Activated CD4-positive, CD25-positive, alpha-beta regulatory T cell (primary cell): ENCODE results near the gene HTATIP2.
"Not testable (repeated sequence)": the region's sequence is repeated elsewhere in the genome, so short reads cannot be mapped to it uniquely, and the experiment has no call there.

Experiments used
- DNase-seq, 4 experiments: peaks; one replicate each; lab custom pipeline; 2025; lab: John Stamatoyannopoulos, UW

The HTATIP2 gene

DNA sequence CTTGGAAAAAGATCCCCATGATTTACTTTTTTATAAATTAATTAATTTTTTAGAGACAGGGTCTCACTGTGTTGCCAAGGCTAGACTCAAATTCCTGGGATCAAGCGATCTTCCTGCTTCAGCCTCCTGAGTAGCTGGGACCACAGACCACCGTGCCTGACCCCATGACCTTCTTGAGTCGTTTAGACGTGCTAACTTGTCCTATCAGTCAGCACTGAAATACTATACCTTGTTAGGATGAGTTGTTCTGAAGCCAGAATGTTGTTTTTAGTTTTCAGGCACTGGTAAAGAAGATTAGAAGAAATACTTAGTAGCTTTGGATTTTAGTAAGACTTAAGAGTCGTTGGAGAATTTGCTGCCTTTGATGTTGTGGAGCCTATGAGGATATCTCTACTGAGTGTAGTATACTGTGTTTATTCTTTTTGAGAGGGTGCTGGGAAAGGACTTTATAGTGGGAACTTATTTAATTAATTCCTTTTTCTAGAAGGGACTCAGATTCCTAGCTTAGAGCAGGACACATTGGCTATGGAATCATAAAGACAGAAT is 8.6 kb downstream of the HTATIP2 start:
- DNase-seq = no peak

- no peak for DNase-seq
Observed at GRCh38 chr11:20373147-20373546, 9.6 kb downstream of the HTATIP2 start.

DNA sequence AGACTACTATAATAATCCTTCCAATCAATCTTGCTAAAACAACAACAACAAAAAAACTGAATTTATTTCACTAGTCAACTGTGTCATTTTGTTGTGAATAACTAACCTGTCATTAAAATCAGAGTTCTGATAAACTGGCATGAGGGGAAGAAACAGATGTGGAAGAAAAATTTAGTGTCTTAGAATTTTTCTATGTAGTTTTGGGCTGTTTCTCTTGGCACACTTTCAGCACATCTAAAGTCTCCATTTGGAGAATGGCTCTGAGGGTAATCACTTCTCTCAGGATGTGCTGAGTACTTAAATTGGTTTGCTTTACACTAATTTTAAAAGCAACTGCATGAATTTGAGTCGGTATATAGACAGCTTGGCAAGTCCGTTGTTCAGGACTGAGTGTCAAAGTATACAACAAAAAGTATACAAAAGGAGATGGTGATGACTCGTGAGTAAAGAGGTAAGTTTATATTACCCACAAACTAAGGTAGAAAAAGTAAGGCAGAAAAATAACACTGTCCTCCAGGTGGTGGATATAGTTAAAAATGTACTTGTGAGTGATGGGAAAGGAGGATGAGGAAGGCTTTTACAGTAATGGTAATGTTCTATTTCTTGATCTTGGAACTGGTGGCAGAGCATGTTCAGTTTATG is 10.2 kb downstream of the HTATIP2 start:
- no peak for DNase-seq

DNA sequence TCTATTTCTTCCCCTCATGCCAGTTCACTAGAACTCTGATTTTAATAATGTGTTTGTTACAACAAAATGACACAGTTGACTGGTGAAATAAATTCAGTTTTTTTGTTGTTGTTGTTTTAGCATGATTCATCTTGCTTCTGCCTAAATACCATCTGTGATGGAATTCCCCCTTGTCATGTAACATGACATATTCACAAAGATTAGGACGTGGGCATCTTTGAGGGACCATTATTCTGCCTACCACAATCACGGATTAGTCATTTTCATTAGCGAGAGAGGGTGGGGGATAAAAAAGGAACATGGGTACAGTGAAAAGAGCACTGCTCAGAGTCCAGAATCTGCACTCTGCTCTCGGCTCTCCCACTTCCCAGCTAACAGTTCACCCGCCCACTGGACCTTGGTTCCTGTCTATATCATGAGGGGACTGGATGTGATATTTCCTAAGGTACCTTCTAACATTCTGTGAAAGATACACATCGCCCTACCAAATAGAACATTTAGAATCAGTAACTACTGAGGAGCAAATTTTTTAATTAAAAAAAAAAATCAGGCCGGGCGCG is 11.3 kb downstream of the HTATIP2 start:
- DNase-seq = no peak

- no peak for DNase-seq
Observed at GRCh38 chr11:20376162-20376730, 12.7 kb downstream of the HTATIP2 start.

DNA sequence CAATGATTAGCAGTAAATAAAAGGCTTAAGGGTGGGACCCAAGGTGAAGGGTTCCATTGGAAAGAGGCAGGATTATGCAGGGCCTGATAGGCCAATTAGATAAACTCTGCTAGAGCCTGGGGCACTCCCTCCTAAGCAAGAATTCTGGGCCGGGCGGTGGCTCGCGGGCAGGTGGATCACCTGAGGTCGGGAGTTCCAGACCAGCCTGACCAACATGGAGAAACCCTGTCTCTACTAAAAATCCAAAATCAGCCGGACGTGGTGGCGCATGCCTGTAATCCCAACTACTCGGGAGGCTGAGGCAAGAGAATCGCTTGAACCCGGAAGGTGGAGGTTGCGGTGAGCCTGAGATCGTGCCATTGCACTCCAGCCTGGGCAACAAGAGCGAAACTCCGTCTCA is 22.5 kb downstream of the HTATIP2 start:
- not testable (repeated sequence) for DNase-seq

DNA sequence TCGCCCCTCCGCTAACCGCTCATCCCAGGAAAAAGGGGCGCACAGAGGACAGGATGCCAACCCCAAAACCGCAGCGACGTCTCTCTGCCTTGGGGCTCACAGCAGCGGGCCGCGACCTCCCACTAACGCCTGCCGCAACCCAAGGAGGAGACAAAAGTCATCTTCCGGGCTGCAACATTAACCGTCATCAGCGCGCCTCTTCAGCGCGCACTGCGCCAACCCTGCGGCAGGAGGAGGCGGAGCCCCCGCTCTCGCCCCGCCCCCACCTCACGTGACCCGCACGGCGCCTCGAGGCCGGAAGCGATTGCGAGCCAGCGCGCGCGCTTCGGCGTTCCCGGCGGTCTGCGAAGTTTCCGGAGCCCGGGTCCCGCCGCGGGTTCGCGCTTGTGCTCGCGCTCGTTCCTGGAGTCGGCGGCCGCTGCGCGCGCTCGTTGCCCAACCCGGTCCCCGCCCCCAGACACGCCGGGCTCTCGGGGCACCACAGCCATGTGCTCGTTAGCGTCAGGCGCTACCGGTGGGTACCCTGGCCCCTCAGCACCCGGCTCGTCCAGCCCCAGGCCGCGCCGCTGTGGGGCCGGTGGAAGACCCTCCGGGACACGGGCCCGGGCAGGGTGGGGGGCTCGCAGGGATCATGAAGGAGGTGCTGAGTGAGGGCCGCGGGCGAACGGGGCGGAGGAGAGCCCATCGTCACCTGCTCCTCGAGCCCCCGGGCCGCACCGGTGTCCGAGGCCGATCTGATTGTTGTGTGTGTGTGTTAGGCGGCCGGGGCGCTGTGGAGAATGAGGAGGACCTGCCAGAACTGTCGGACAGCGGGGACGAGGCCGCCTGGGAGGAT is 24.0 kb downstream of the HTATIP2 start, which contains the start of gene PRMT3:
Gene PRMT3, plus strand, starts transcription at position 456 of the 835 bp plus-strand sequence. Its CDS starts 31 bp downstream, at position 487.
- peak; percentile 96 to 98 (median 97) for DNase-seq

DNA sequence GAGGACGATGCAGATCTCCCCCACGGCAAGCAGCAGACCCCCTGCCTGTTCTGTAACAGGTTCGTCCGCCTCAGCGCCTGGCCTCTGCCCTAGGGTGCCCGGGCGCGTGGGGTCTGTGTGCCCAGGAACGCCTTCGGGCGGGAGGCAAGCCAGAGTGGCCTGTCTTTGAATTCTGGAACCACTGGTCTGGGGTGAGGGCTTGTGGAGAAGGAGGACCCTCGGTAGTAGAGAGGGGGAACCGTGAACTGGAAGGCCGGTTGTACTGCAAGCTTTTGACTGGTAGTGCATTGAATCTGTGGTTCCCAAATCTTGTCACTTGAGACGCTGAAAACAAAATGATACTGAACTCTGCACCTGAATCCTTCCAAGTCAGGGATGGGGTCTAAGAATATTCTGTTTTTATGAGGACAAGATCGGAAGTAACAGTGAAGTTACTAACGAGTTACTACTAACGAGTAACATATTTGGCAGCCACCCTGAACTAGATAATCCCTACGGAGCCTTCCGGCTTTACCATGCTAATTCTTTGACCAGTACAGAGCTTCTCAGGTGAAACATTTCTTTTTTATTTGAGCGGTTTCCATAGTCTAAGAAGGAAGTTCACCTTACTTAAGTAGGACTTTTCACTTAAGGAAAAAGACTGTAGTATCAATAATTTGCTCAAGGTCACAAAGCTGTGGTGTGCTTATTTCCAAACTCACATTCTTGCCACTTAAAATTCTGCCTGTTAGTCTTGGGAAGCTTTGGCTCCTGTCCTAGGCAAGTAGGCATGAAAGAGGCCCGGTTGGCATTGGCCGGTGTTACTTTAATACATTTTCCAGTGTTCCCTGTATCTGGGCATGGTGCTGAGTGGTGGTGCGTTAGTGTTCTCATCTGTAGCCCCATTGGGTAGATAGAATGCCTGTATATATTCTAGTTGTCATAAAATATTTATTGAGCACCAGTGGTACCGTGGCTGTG is 24.9 kb downstream of the HTATIP2 start:
- peak in 1 of 4 experiments; percentile 24 for DNase-seq

- DNase-seq = no peak
Observed at GRCh38 chr11:20397281-20397680, 33.8 kb downstream of the HTATIP2 start.

DNA sequence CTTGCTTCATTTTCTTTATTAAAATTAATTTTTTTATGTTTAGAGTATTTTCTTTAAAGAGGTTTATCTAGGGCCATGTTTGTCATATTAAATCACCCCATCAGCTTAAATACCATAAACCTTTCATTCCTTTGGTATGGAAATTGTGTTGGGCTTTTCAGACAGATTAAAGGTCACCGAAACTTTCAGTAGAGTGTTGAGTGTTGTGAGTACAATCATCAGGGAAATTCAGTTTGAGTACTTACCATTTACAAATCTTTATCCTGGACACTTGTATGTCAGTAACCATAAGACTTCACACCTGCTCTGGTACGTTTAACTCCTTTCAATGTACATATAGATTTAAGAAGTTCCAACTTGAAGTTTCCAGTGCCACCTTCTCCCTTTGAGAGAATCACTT is 36.0 kb downstream of the HTATIP2 start:
- no peak for DNase-seq

- DNase-seq = no peak
Observed at GRCh38 chr11:20403059-20403458, 39.5 kb downstream of the HTATIP2 start.

DNA sequence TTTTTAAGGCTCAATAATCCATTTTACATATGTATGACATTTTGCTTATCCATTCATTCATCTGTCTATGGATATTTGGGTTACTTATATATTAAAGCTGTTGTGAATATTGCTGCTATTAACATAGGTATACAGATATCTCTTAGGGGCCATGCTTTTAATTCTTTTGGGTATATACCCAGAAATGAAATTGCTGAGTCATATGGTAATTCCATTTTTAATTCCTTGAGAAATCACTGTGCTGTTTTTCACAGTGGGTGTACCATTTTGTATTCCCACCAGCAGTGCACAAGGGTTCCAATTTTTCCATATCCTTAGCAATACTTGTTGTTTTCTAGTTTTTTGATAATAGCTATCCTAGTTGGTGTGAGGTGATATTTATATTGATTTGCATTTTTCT is 43.0 kb downstream of the HTATIP2 start:
- no peak for DNase-seq

GRCh38 chr11:20407344-20407743 is 43.8 kb downstream of the HTATIP2 start:
- no peak for DNase-seq

DNA sequence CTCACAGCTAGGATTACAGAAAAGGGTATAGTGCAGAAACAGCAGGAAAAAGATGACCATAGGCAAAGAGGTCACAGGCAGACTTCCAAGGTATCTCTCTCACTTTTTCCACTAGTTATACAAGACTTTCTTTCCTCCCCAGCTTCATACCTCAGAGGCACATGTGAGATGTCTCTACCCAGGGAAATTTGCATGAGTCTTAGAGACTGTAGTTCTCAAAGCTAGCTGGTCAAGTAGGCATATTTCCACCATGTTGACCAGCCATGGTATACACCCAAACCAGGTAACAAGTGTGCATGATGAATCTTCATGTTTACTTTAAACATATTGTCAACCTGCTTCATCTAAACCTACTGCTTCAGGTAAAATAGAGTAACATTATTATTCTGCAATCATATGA is 51.9 kb downstream of the HTATIP2 start:
- no peak for DNase-seq

- no peak for DNase-seq
Observed at GRCh38 chr11:20417771-20418170, 54.3 kb downstream of the HTATIP2 start.

- DNase-seq = no peak
Observed at GRCh38 chr11:20421946-20422345, 58.4 kb downstream of the HTATIP2 start.

DNA sequence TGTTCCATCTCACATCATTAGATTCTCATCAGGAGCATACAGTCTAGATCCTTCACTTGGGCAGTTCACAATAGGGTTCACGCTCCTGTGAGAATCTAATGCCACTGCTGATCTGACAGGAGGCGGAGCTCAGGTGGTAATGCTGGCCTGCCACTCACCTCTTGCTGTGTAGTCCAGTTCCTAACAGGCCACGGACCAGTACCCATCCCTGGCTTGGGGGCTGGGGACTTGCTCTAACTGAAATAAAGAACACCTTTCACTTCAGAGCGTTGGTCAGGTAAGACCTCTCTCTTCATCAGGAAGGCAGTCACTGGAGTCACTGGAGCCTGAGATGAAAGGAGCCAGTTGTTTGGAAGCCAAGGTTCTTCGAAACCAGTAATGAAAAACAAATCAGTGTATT is 65.7 kb downstream of the HTATIP2 start:
- no peak for DNase-seq
